KOPT-K1 (cell line): Measurements from ENCODE around the gene SCG5.

ENCODE experiments used
- H3K27ac ChIP-seq: fragments of 200-600 bp; sonication (generic); 2 replicates; pipeline ENCODE4 v1.5.1; 2016; ENCODE audit warnings: antibody characterized with exemption, mild to moderate bottlenecking, low read depth, low read length; ENCODE audit not compliant: poor library complexity, severe bottlenecking
- H3K36me3 ChIP-seq: fragments of 200-600 bp; sonication (generic); 2 replicates; pipeline ENCODE4 v1.5.1; 2017; ENCODE audit warnings: antibody characterized with exemption, mild to moderate bottlenecking, low read length, moderate library complexity; ENCODE audit not compliant: insufficient read depth
- H3K9me3 ChIP-seq: fragments of 200-600 bp; sonication (generic); 2 replicates; pipeline ENCODE4 v1.5.1; 2017; ENCODE audit warnings: antibody characterized with exemption, low read length, mild to moderate bottlenecking; ENCODE audit not compliant: insufficient read depth, poor library complexity, severe bottlenecking

Gene SCG5

DNA sequence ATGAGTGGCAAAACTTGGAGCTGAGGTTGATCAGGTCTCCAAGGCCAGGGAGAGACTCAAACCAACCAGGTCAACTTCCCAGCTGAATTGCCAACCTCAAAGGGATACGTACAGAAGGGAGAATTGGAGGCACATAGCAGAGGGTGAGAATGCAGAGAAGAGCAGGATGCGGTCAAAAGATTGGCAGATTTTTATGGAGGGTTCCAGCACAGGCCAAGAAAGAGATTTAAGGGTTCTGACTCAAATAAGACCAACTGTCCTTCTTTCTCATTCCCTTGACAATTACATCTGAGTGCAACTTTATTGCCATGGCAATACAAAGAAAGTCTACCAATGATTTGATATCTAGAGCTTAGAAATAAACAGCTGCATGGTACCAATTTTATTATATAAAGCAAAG is 33.2 kb downstream of the SCG5 start:
- Histone ChIP-seq H3K9me3 (no peaks in the 10 kb centered on the region), H3K36me3 (no peaks in the 10 kb centered on the region), H3K27ac (no peak overlapping the region)

GRCh38 chr15:32675466-32675865 is 34.0 kb downstream of the SCG5 start:
- no peak overlapping the region for H3K27ac ChIP-seq
- H3K9me3 ChIP-seq, result no peaks in the 10 kb centered on the region
- H3K36me3 ChIP-seq, result no peaks in the 10 kb centered on the region

- Histone ChIP-seq H3K9me3 (no peaks in the 10 kb centered on the region), H3K27ac (no peak overlapping the region), H3K36me3 (no peaks in the 10 kb centered on the region)
These were observed 34.7 kb downstream of the SCG5 start for GRCh38 chr15:32676169-32676568.

- Histone ChIP-seq H3K36me3 (no peaks in the 10 kb centered on the region), H3K27ac (no peak overlapping the region)
These were observed 35.8 kb downstream of the SCG5 start for GRCh38 chr15:32677238-32677750.

DNA sequence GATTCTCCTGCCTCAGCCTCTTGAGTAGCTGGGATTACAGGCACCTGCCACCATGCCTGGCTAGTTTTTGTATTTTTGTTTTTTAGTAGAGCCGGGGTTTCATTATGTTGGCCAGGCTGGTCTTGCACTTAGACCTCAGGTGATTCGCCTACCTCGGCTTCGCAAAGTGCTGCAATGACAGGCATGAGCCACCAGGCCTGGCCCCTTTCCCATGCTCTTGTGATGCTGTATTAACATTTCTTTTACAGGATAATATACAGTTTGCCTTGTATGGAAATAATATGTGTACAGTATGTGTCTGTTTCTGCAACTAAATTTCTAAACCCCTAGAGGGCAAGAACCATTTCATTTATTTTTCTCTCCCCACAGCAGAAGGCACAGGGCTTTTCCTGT is 37.8 kb downstream of the SCG5 start:
- H3K9me3 ChIP-seq, result no peaks in the 10 kb centered on the region
- no peaks in the 10 kb centered on the region for H3K36me3 ChIP-seq
- H3K27ac ChIP-seq, result no peak overlapping the region

More at GRCh38 chr15:32677238-32677750, 35.8 kb downstream of the SCG5 start:
- no peaks in the 10 kb centered on the region for H3K9me3 ChIP-seq

GRCh38 chr15:32682569-32682968 is 41.1 kb downstream of the SCG5 start:
- no peak overlapping the region for H3K27ac ChIP-seq
- no peaks in the 10 kb centered on the region for H3K36me3 ChIP-seq
- no peaks in the 10 kb centered on the region for H3K9me3 ChIP-seq

DNA sequence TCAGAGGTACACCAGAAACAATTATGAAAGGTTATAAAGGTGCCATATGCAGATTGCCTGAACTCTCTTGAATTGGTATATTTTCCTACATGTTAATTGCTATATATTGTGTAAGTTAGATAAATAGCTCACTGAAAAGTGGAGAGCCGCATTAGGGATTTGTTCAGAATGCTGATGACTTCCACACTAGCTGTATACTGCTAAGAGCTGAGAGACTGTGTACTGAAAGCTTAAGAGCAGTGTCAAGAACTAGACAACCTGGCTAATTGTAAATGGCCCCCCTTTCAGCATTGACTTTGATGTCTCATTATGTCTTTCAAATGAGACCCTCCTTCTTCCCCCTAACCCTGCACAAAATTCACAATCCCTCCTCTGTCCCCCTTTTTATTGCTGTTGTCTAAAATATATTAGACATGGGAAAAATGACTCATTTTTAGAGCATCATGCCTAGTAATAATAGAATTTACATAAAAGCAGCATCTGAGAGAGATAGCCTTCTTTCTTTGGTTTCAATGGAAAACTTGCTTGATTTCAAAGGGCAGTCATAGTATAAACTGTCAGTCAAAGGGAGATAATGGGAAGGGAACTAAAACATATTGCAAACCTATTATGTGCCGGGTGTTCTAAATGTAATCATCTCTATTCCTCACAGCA is 41.6 kb downstream of the SCG5 start:
- H3K36me3 ChIP-seq, result no peaks in the 10 kb centered on the region
- H3K9me3 ChIP-seq, result no peaks in the 10 kb centered on the region
- no peak overlapping the region for H3K27ac ChIP-seq

DNA sequence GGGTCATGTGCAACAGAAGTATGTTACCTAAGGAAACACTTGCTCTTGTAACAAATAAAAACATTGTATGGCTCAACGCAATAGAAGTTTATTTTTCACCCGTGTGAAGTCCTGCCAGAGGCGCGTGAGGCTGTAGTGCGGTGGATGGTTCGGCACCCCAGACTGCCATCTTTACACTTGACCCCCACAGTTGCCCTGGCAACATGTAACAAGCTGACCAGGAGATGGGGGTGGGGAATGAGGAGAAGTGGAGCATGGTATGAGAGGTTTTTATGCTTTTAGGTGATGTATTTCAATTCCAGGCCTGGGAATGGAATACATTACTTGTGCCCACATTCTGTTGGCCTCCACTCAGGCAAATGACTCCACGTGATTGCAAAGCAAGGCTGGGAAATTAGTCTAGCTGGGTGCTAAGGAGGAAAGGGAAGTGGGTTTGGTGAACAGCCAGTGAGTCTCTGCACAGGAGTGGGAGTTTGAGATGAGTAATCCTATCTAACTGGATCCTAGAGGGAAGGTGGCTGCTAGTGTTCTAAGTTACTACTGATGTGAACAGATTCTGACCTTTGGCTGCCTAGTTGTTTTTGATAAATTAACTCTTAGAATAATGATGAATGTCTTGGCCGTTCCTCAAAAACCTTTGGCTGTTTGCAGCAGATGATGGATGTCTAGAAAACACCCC is 42.5 kb downstream of the SCG5 start:
- no peaks in the 10 kb centered on the region for H3K9me3 ChIP-seq
- no peak overlapping the region for H3K27ac ChIP-seq
- no peaks in the 10 kb centered on the region for H3K36me3 ChIP-seq

- no peak overlapping the region for H3K27ac ChIP-seq
- no peaks in the 10 kb centered on the region for H3K36me3 ChIP-seq
- H3K9me3 ChIP-seq, result no peaks in the 10 kb centered on the region
These were observed 44.1 kb downstream of the SCG5 start for GRCh38 chr15:32685576-32685975.

- H3K36me3 ChIP-seq, result no peaks in the 10 kb centered on the region
- H3K27ac ChIP-seq, result no peak overlapping the region
These were observed 46.0 kb downstream of the SCG5 start for GRCh38 chr15:32687556-32687955.

GRCh38 chr15:32688151-32688639 is 46.7 kb downstream of the SCG5 start:
- no peak overlapping the region for H3K27ac ChIP-seq
- H3K9me3 ChIP-seq, result no peaks in the 10 kb centered on the region
- no peaks in the 10 kb centered on the region for H3K36me3 ChIP-seq

More at GRCh38 chr15:32687556-32687955, 46.0 kb downstream of the SCG5 start:
- H3K9me3 ChIP-seq, result no peaks in the 10 kb centered on the region

DNA sequence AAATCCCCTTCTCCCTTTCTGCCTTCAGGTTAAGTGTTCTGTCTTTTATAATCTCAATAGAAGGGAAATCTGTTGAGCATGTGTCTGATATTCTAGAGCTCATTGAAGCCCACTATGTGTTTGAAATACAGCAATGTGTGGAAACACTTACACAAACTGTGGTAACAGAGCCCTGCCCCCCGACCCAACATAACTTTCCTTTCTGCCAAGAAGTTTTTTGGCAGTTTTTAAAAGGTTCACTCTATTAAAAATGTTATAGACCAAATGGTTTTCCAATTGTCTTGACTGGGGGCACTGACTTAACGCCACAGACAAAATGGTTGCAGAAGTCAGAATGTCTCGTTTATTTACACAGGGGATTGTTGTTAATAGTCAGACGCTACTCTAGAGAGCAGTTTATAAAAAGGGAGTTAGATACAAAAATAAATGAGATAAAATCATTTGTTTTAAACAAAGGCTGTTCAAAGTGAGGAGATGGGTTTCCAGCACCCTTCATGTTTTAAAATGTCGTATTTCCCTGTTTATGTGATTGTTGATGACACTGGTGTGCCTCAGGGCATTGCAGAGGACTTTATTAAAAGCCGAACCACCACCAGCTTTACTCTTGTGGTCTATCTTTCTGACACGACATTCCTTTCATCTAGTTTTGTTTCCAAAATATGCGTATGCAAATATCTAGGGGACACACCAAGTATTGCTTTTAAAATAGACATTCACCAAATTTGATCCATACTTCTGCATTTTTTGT is 49.6 kb downstream of the SCG5 start:
- Histone ChIP-seq H3K9me3 (no peaks in the 10 kb centered on the region), H3K27ac (no peak overlapping the region), H3K36me3 (no peaks in the 10 kb centered on the region)

GRCh38 chr15:32691689-32692038 is 50.2 kb downstream of the SCG5 start:
- Histone ChIP-seq H3K27ac (no peak overlapping the region), H3K36me3 (no peaks in the 10 kb centered on the region), H3K9me3 (no peaks in the 10 kb centered on the region)

DNA sequence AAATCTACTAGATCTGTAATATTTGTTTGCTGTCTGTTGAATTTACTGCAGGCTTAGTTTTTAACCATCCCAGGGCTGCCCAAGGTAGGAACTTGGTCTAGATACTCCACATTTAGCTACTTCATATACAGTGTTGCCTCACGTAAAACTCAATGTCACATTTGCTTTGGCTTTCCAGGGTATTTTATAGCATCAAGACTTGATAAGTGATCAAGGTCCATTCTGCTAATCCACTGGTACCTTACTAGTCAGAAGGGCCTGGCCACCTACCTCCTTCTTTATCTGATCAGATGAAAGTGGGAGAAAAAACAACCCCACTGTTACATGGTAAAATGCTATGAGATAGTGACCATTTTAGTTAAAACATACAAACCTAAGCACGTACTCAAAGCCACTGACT is 50.8 kb downstream of the SCG5 start:
- Histone ChIP-seq H3K9me3 (no peaks in the 10 kb centered on the region), H3K36me3 (no peaks in the 10 kb centered on the region), H3K27ac (no peak overlapping the region)

DNA sequence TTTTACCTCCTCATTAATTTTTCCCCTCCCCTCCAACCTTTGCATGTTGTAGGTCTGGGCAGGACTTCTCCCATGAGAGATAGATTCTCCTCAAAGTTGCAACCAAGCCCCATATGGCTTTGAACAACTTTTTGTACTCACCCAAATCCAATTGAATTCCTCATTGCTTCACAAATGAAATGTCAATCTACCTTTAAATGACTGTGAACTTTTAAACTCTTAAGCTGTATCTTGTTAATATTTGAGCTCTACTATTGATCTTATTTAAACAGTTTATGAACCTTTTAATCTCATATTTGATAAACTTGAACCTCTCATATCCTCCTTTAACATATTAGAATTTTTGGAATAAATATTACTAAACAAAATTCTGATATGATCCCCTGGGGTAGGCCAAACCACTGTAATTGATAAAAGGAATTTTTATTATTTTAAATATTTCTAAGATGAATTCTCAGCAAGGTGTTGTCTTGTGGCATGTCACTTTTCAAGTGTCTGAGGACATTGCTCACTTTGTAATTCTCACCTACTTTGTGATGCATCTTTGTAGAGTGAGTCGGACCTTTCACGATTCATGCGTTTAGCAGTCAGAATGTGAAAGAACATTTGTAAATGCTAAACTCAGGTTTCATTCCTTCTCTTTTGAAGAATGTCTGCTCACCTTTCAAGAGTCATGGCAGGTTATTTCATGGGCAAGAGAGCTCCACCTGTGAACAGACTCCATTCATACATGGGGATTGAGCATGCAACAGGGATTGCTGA is 52.9 kb downstream of the SCG5 start:
- H3K9me3 ChIP-seq, result no peaks in the 10 kb centered on the region
- no peaks in the 10 kb centered on the region for H3K36me3 ChIP-seq
- no peak overlapping the region for H3K27ac ChIP-seq
